Tibial nerve (tissue), 4 donors: ENCODE data around the gene MPRIP.

Experiments
- EP300 ChIP-seq, 2 donors: sonication (generic); formaldehyde crosslinking; IDR thresholded peaks; one replicate each; pipeline ENCODE4 v1.6.1; 2017; ENCODE audit warnings: antibody characterized with exemption in 2 of 2, mild to moderate bottlenecking in 1 of 2
- TF ChIP-seq, protein P1 (sequence below), 5 experiments: fragments of 200-600 bp in 3 of 5; fragments of 450-650 bp in 2 of 5; sonication (generic) in 3 of 5; IDR thresholded peaks; one replicate each; pipeline ENCODE4 v1.5.1; 2016 to 2019; ENCODE audit warnings: antibody characterized with exemption in 5 of 5, mild to moderate bottlenecking in 3 of 5, moderate library complexity in 2 of 5

- TF ChIP-seq, protein P1, sequence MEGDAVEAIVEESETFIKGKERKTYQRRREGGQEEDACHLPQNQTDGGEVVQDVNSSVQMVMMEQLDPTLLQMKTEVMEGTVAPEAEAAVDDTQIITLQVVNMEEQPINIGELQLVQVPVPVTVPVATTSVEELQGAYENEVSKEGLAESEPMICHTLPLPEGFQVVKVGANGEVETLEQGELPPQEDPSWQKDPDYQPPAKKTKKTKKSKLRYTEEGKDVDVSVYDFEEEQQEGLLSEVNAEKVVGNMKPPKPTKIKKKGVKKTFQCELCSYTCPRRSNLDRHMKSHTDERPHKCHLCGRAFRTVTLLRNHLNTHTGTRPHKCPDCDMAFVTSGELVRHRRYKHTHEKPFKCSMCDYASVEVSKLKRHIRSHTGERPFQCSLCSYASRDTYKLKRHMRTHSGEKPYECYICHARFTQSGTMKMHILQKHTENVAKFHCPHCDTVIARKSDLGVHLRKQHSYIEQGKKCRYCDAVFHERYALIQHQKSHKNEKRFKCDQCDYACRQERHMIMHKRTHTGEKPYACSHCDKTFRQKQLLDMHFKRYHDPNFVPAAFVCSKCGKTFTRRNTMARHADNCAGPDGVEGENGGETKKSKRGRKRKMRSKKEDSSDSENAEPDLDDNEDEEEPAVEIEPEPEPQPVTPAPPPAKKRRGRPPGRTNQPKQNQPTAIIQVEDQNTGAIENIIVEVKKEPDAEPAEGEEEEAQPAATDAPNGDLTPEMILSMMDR (IDR thresholded peaks at IDR 0.05): no peak
- TF ChIP-seq EP300 (IDR thresholded peaks at IDR 0.05): no peak
Observed at GRCh38 chr17:17060001-17060922, 18.0 kb downstream of the MPRIP start.
